GM12878 (cell line): ENCODE results near the gene SLC2A4. TPM values are rescaled to one million over a fixed set of nuclear protein-coding genes. Genes with fewer than 3 reads are reported as not detected.

Experiments used
- MTA3 ChIP-seq: IDR thresholded peaks from 2 replicates; pipeline ENCODE4 v1.6.1; 2012; ENCODE audit warnings: low read length, inconsistent platforms, borderline replicate concordance
- MXI1 ChIP-seq: fragments of 150-350 bp; IDR thresholded peaks from 2 replicates; pipeline ENCODE4 v1.6.1; 2011; ENCODE audit warnings: low read depth, mild to moderate bottlenecking, inconsistent platforms, low read length, improper control_type of control experiment
- NBN ChIP-seq: fragments of 450-650 bp; IDR thresholded peaks from 2 replicates; pipeline ENCODE4 v1.6.1; 2016
- NR2C1 ChIP-seq: fragments of 450-650 bp; IDR thresholded peaks from 2 replicates; pipeline ENCODE4 v1.6.1; 2017; ENCODE audit warnings: antibody characterized with exemption, mild to moderate bottlenecking, moderate library complexity
- NR2C2 ChIP-seq: IDR thresholded peaks from 2 replicates; pipeline ENCODE4 v1.6.1; 2011; ENCODE audit warnings: borderline replicate concordance, low read depth; ENCODE audit not compliant: control insufficient read depth, insufficient read length
- PAX5 ChIP-seq: IDR thresholded peaks from 2 replicates; pipeline ENCODE4 v1.6.1; 2011; ENCODE audit warnings: low read depth, low read length, borderline replicate concordance
- POLR2AphosphoS5 ChIP-seq: IDR thresholded peaks from 2 replicates; pipeline ENCODE4 v1.6.1; 2011; ENCODE audit warnings: mild to moderate bottlenecking, low read length, inconsistent platforms
- RCOR1 ChIP-seq: conservative IDR thresholded peaks from 2 replicates; pipeline ENCODE4 v1.6.1; 2012; ENCODE audit warnings: low read depth, low read length, improper control_type of control experiment
- TBL1XR1 ChIP-seq: IDR thresholded peaks from 2 replicates; pipeline ENCODE4 v1.6.1; 2012; ENCODE audit warnings: low read depth, low read length, improper control_type of control experiment
- ZNF687 ChIP-seq: fragments of 450-650 bp; IDR thresholded peaks from 2 replicates; pipeline ENCODE4 v1.6.1; 2017; ENCODE audit warnings: mild to moderate bottlenecking, moderate library complexity
- polyA plus RNA-seq, 11 experiments: library from polyadenylated mRNA; depleted of rRNA in 4 of 11; unstranded in 6 of 11; stranded (reverse) in 5 of 11; fragments of >200 nt; fragmentation: Nextera tagmentation in 4 of 11; fragmentation: Illumina TruSeq in 1 of 11; extraction: Ambion mirVana in 4 of 11; extraction: Trizol in 1 of 11; gene quantifications; 1 replicate in 1 of 11; 2 replicates in 10 of 11; pipeline versions ENCODE4 v1.2.1 to v1.2.3, GENCODE V29; 2011 to 2016; ENCODE audit warnings: inconsistent platforms in 2 of 11, missing spikeins in 2 of 11, low read depth in 1 of 11
- total RNA-seq, 4 experiments: library from RNA; depleted of rRNA in 3 of 4; stranded (reverse); fragments of >200 nt in 3 of 4; fragmentation: Illumina TruSeq in 1 of 4; extraction: Trizol in 1 of 4; gene quantifications; 2 replicates each; pipeline versions ENCODE4 v1.2.1 to v1.2.3, GENCODE V29; 2013 to 2021
- TF ChIP-seq, protein P1 (sequence below): IDR thresholded peaks from 2 replicates; pipeline ENCODE4 v1.6.1; 2012; ENCODE audit warnings: improper control_type of control experiment, low read depth, low read length; ENCODE audit not compliant: insufficient replicate concordance
- TF ChIP-seq, protein P2 (sequence below): IDR thresholded peaks from 2 replicates; pipeline ENCODE4 v1.6.1; 2012; ENCODE audit warnings: low read depth, low read length, improper control_type of control experiment
- TF ChIP-seq, protein P3 (sequence below): fragments of 450-650 bp; IDR thresholded peaks from 2 replicates; pipeline ENCODE4 v1.6.1; 2016; ENCODE audit warnings: mild to moderate bottlenecking

SLC2A4 gene
- total and polyA plus RNA-seq, 10 of the 15 experiments (the other 5 are each of a cell fraction or from before 2014, with no cell fraction given): 0.03 to 0.23 (median 0.04) TPM; not detected in 4

DNA sequence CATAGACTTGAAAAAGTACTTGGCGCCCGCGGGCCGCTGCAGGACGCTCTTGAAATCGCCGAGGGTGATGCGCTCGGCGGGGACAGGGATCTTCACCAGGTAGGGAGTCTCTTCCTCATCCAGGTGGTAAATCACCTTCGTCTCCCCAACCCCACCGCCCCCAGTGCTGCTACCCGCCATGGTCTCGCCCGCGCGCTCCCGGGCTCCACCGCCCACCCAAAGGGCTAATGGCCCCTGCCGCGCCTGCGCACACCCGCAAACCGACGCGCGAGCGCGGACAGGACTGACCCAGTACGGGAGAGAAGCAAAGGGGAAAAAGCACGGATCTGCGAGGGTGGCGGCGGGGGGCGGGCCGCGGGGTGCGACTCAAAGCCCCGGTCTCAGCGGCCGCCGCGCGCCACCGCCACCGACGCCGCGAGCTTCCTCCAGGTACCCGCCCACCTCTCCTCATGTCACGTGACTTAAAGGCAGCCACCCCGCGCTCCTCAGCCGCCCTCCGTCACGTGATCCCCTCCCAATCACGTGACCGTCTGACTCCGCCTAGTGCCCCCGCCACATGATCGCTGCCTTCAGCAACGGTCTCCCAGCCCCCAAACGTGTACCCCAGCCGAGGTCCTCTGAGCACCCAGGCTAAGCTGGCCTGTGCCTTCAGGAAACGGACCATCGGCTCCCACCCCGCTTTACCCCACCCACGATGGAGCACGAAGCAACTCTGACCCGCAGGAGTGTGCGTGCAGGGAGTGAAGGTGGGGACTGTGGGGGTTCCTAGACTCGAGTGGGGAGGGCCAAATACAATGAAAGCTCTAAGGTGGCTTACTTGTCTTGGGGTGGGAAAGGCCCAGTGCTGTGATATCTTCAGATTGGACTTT lies 47.2 kb upstream of the SLC2A4 start, which contains the start of gene DVL2 (continued):
- TF ChIP-seq NR2C2 (no peak), MXI1 (peak; percentile 83; the same call in 1 of the 2 replicates), MTA3 (peak; percentile 89; the same call in 1 of the 2 replicates), NR2C1 (peak; percentile 67), RCOR1 (0 out of 2 replicates have a peak, but pooled peaks have one; percentile 46), TBL1XR1 (peak; percentile 92), ZNF687 (peak; percentile 73), PAX5 (peak; percentile 62; the same call in 1 of the 2 replicates), NBN (peak; percentile 61; the same call in 1 of the 2 replicates), POLR2AphosphoS5 (peak; percentile 88)
- TF ChIP-seq, protein P1, sequence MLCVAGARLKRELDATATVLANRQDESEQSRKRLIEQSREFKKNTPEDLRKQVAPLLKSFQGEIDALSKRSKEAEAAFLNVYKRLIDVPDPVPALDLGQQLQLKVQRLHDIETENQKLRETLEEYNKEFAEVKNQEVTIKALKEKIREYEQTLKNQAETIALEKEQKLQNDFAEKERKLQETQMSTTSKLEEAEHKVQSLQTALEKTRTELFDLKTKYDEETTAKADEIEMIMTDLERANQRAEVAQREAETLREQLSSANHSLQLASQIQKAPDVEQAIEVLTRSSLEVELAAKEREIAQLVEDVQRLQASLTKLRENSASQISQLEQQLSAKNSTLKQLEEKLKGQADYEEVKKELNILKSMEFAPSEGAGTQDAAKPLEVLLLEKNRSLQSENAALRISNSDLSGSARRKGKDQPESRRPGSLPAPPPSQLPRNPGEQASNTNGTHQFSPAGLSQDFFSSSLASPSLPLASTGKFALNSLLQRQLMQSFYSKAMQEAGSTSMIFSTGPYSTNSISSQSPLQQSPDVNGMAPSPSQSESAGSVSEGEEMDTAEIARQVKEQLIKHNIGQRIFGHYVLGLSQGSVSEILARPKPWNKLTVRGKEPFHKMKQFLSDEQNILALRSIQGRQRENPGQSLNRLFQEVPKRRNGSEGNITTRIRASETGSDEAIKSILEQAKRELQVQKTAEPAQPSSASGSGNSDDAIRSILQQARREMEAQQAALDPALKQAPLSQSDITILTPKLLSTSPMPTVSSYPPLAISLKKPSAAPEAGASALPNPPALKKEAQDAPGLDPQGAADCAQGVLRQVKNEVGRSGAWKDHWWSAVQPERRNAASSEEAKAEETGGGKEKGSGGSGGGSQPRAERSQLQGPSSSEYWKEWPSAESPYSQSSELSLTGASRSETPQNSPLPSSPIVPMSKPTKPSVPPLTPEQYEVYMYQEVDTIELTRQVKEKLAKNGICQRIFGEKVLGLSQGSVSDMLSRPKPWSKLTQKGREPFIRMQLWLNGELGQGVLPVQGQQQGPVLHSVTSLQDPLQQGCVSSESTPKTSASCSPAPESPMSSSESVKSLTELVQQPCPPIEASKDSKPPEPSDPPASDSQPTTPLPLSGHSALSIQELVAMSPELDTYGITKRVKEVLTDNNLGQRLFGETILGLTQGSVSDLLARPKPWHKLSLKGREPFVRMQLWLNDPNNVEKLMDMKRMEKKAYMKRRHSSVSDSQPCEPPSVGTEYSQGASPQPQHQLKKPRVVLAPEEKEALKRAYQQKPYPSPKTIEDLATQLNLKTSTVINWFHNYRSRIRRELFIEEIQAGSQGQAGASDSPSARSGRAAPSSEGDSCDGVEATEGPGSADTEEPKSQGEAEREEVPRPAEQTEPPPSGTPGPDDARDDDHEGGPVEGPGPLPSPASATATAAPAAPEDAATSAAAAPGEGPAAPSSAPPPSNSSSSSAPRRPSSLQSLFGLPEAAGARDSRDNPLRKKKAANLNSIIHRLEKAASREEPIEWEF: no peak
- TF ChIP-seq, protein P2, sequence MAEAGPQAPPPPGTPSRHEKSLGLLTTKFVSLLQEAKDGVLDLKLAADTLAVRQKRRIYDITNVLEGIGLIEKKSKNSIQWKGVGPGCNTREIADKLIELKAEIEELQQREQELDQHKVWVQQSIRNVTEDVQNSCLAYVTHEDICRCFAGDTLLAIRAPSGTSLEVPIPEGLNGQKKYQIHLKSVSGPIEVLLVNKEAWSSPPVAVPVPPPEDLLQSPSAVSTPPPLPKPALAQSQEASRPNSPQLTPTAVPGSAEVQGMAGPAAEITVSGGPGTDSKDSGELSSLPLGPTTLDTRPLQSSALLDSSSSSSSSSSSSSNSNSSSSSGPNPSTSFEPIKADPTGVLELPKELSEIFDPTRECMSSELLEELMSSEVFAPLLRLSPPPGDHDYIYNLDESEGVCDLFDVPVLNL: no peak
- TF ChIP-seq, protein P3, sequence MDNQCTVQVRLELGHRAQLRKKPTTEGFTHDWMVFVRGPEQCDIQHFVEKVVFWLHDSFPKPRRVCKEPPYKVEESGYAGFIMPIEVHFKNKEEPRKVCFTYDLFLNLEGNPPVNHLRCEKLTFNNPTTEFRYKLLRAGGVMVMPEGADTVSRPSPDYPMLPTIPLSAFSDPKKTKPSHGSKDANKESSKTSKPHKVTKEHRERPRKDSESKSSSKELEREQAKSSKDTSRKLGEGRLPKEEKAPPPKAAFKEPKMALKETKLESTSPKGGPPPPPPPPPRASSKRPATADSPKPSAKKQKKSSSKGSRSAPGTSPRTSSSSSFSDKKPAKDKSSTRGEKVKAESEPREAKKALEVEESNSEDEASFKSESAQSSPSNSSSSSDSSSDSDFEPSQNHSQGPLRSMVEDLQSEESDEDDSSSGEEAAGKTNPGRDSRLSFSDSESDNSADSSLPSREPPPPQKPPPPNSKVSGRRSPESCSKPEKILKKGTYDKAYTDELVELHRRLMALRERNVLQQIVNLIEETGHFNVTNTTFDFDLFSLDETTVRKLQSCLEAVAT: no peak
